PC-9 (cell line): ENCODE data around the gene TBC1D8.

Experiments used
- CTCF ChIP-seq: fragments of 200-600 bp; sonication (generic); conservative IDR thresholded peaks from 2 replicates; pipeline ENCODE4 v1.6.1; 2017; ENCODE audit warnings: mixed run types, antibody characterized with exemption, mild to moderate bottlenecking, moderate library complexity
- EZH2 ChIP-seq: fragments of 200-600 bp; sonication (generic); IDR thresholded peaks from 2 replicates; pipeline ENCODE4 v1.8.0; 2017; ENCODE audit warnings: antibody characterized with exemption, low read depth

GRCh38 chr2:101030866-101031554, 120.2 kb downstream of the TBC1D8 start:
- TF ChIP-seq CTCF: no peak
- no peak for TF ChIP-seq EZH2
